H1 (cell line): ENCODE data around the gene SLC6A6. TPM values are rescaled to one million over a fixed set of nuclear protein-coding genes. Genes with fewer than 3 reads are reported as not detected.

Experiments used
- BRCA1 ChIP-seq: IDR thresholded peaks from 2 replicates; pipeline ENCODE4 v1.6.1; 2012; ENCODE audit warnings: low read depth, low read length, improper control_type of control experiment
- KDM4A ChIP-seq: IDR thresholded peaks from one replicate; pipeline ENCODE4 v1.7.1; 2012; ENCODE audit warnings: low read depth, mild to moderate bottlenecking, moderate library complexity, low read length, inconsistent platforms; ENCODE audit not compliant: severe bottlenecking
- SIN3A ChIP-seq, 2 experiments: IDR thresholded peaks in 1 of 2; conservative IDR thresholded peaks in 1 of 2; 2 replicates each; pipeline ENCODE4 v1.6.1; 2011 to 2012; ENCODE audit warnings: low read length in 2 of 2, improper control_type of control experiment in 1 of 2, low read depth in 1 of 2, mild to moderate bottlenecking in 1 of 2
- polyA plus RNA-seq, 7 experiments: library from polyadenylated mRNA; depleted of rRNA in 3 of 7; stranded (reverse) in 5 of 7; unstranded in 2 of 7; fragments of >200 nt in 5 of 7; fragments of 200-250 nt in 2 of 7; gene quantifications; 1 replicate in 5 of 7; 2 replicates in 1 of 7; 4 replicates in 1 of 7; pipeline versions ENCODE4 v1.2.1 to v1.2.3, GENCODE V29; 2011 to 2013; ENCODE audit warnings: missing spikeins in 2 of 7, mixed read lengths in 2 of 7
- total RNA-seq: library from RNA; stranded (reverse); fragmentation: NEBNext Ultra II Directional; extraction: Animal tissue kit (Norgen Biotek cat#: 25700); gene quantifications from 2 replicates; pipeline ENCODE4 v1.2.1, GENCODE V29; 2021

SLC6A6 gene
- total and polyA plus RNA-seq, 2 of the 8 experiments (the other 6 are each of a cell fraction or from before 2014, with no cell fraction given) = 66.2 to 144 TPM

- TF ChIP-seq SIN3A (conservative IDR thresholded peaks at IDR 0.05 in 1 of 2, IDR thresholded peaks at IDR 0.05 in 1 of 2; ENCODE audit: low read depth in 1 of 2, low read length in 2 of 2) = no peak
- no peak for TF ChIP-seq KDM4A
- no peak for TF ChIP-seq BRCA1
Measured at GRCh38 chr3:14366915-14367823, 35.2 kb upstream of the SLC6A6 start (continued).
